ENCODE data around the gene GTF2E1.

DNA sequence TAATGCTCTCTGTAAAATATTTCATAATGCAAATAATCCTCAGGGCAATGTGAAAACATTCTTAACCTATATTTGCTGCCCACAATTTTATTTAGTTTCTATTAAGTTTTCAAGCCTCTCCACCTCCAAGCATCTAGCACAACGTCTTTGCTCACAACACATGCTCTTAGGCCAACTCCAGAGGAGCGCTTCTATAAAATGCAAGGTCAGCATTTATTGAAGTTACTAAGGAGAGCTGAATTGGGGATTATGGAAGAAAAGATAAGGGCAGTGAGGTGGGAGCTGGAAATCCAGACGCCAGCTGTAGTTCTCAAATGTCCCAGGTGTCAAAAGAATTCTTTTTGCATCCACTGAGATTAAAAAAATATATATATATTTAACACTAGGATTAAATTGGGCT, 1.2 kb upstream of the GTF2E1 start:
- TF ChIP-seq, protein P1, sequence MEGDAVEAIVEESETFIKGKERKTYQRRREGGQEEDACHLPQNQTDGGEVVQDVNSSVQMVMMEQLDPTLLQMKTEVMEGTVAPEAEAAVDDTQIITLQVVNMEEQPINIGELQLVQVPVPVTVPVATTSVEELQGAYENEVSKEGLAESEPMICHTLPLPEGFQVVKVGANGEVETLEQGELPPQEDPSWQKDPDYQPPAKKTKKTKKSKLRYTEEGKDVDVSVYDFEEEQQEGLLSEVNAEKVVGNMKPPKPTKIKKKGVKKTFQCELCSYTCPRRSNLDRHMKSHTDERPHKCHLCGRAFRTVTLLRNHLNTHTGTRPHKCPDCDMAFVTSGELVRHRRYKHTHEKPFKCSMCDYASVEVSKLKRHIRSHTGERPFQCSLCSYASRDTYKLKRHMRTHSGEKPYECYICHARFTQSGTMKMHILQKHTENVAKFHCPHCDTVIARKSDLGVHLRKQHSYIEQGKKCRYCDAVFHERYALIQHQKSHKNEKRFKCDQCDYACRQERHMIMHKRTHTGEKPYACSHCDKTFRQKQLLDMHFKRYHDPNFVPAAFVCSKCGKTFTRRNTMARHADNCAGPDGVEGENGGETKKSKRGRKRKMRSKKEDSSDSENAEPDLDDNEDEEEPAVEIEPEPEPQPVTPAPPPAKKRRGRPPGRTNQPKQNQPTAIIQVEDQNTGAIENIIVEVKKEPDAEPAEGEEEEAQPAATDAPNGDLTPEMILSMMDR (IDR thresholded peaks at IDR 0.05; ENCODE audit: insufficient read depth, low read depth, low read length): no peak
- no peak for TF ChIP-seq EZH2 (IDR thresholded peaks at IDR 0.05; ENCODE audit: insufficient read depth, low read length)
